Hepatocyte (in vitro differentiated cells): ENCODE measurements around the gene SNAP25.

Experiments used
- CTCF ChIP-seq: fragments of 200-600 bp; sonication (generic); IDR thresholded peaks from 2 replicates; pipeline ENCODE4 v1.5.1; 2016; ENCODE audit warnings: antibody characterized with exemption, mild to moderate bottlenecking; ENCODE audit not compliant: poor library complexity
- EZH2 ChIP-seq: fragments of 200-600 bp; sonication (generic); IDR thresholded peaks from 2 replicates; pipeline ENCODE4 v1.6.1; 2016; ENCODE audit warnings: antibody characterized with exemption, mild to moderate bottlenecking, borderline replicate concordance
- EZH2phosphoT487 ChIP-seq: fragments of 200-600 bp; sonication (generic); IDR thresholded peaks from one replicate; pipeline ENCODE4 v1.6.1; 2018; ENCODE audit warnings: antibody characterized with exemption, mild to moderate bottlenecking, low read depth, moderate library complexity; ENCODE audit not compliant: unreplicated experiment, severe bottlenecking

- TF ChIP-seq CTCF, result no peak
- TF ChIP-seq EZH2phosphoT487, result no peak
- TF ChIP-seq EZH2, result no peak
Observed at GRCh38 chr20:10277616-10278015, 59.0 kb downstream of the SNAP25 start.
